SHP77 (cell line): Measurements from ENCODE around the gene OR13G1.
"Not testable (repeated sequence)": the region's sequence is repeated elsewhere in the genome, so short reads cannot be mapped to it uniquely, and the experiment has no call there.

Source experiments
- DNase-seq, 2 experiments: peaks; one replicate each; lab custom pipeline; 2025; lab: John Stamatoyannopoulos, UW

Gene OR13G1

GRCh38 chr1:247679639-247680038, at the start of gene OR13G1:
Gene OR13G1 (minus strand): TSS chr1:247679739. CDS start chr1:247673041, 6,698 bp downstream.
- no peak for DNase-seq

- no peak for DNase-seq
Measured at GRCh38 chr1:247721222-247721621, 41.7 kb upstream of the OR13G1 start.

GRCh38 chr1:247716546-247716945, 37.0 kb upstream of the OR13G1 start, which contains the start of gene OR6F1:
Gene OR6F1 (minus strand): TSS chr1:247716646. CDS start chr1:247712755, 3,891 bp downstream.
- DNase-seq = no peak

GRCh38 chr1:247713753-247714152, 34.2 kb upstream of the OR13G1 start:
- no peak for DNase-seq

GRCh38 chr1:247710681-247711080, 31.1 kb upstream of the OR13G1 start:
- not testable (repeated sequence) for DNase-seq

GRCh38 chr1:247701338-247701737, 21.8 kb upstream of the OR13G1 start:
- DNase-seq = no peak

GRCh38 chr1:247681288-247681897, 1.9 kb upstream of the OR13G1 start:
- peak; percentile 43 to 71 for DNase-seq

GRCh38 chr1:247680171-247680570, 632 bp upstream of the OR13G1 start:
- DNase-seq = no peak

GRCh38 chr1:247669225-247669624, 10.3 kb downstream of the OR13G1 start:
- no peak for DNase-seq

GRCh38 chr1:247656221-247656875, 23.2 kb downstream of the OR13G1 start:
- no peak for DNase-seq

- no peak for DNase-seq
Measured at GRCh38 chr1:247653040-247653439, 26.5 kb downstream of the OR13G1 start.

- DNase-seq = no peak
Measured at GRCh38 chr1:247647864-247648263, 31.7 kb downstream of the OR13G1 start.

GRCh38 chr1:247646867-247647266, 32.7 kb downstream of the OR13G1 start:
- DNase-seq = no peak

GRCh38 chr1:247642742-247643141, 36.8 kb downstream of the OR13G1 start:
- no peak for DNase-seq

- no peak for DNase-seq
Measured at GRCh38 chr1:247639381-247639981, 40.1 kb downstream of the OR13G1 start.

GRCh38 chr1:247638781-247639180, 40.8 kb downstream of the OR13G1 start:
- DNase-seq = no peak

- DNase-seq = no peak
Measured at GRCh38 chr1:247638011-247638410, 41.5 kb downstream of the OR13G1 start.

- no peak for DNase-seq
Measured at GRCh38 chr1:247627951-247628350, 51.6 kb downstream of the OR13G1 start.
